K562 (cell line): ENCODE results near the gene FAM53B. TPM values are rescaled to one million over a fixed set of nuclear protein-coding genes. Genes with fewer than 3 reads are reported as not detected.
A peak's percentile ranks its signal among the peaks of the same experiment; 100 is the strongest.

ENCODE experiments used
- ARID1B ChIP-seq: fragments of 450-650 bp; IDR thresholded peaks from 2 replicates; pipeline ENCODE4 v1.6.1; 2016; ENCODE audit warnings: antibody characterized with exemption, mild to moderate bottlenecking, inconsistent platforms
- CCNT2 ChIP-seq: IDR thresholded peaks from 2 replicates; pipeline ENCODE4 v1.6.1; 2011; ENCODE audit warnings: borderline replicate concordance, low read depth, mild to moderate bottlenecking, moderate library complexity, mixed read lengths, low read length; ENCODE audit not compliant: insufficient read length; ENCODE audit errors: extremely low read depth
- CTBP1 ChIP-seq: fragments of 450-650 bp; IDR thresholded peaks from 2 replicates; pipeline ENCODE4 v1.6.1; 2016; ENCODE audit warnings: borderline replicate concordance
- DPF2 ChIP-seq: fragments of 450-650 bp; IDR thresholded peaks from 2 replicates; pipeline ENCODE4 v1.6.1; 2016
- FOXK2 ChIP-seq, 2 experiments: fragments of 450-650 bp; IDR thresholded peaks in 1 of 2; conservative IDR thresholded peaks in 1 of 2; 2 replicates each; pipeline ENCODE4 v1.6.1; 2016; ENCODE audit warnings: low read depth in 2 of 2, mild to moderate bottlenecking in 1 of 2
- KDM1A ChIP-seq, 2 experiments: fragments of 450-650 bp; IDR thresholded peaks; 2 replicates each; pipeline ENCODE4 v1.6.1; 2016; ENCODE audit warnings: mild to moderate bottlenecking in 2 of 2
- KLF16 ChIP-seq: IDR thresholded peaks from 2 replicates; pipeline ENCODE4 v1.6.1; 2016; ENCODE audit warnings: antibody characterized with exemption
- NFE2 ChIP-seq: IDR thresholded peaks from 2 replicates; pipeline ENCODE4 v1.6.1; 2014; ENCODE audit warnings: antibody characterized with exemption, low read depth
- NFIC ChIP-seq: fragments of 450-650 bp; IDR thresholded peaks from 2 replicates; pipeline ENCODE4 v1.6.1; 2017; ENCODE audit warnings: mild to moderate bottlenecking, inconsistent platforms
- NFYB ChIP-seq: IDR thresholded peaks from 2 replicates; pipeline ENCODE4 v1.6.1; 2011; ENCODE audit warnings: mild to moderate bottlenecking, moderate library complexity; ENCODE audit not compliant: insufficient read length; ENCODE audit errors: extremely low read depth
- NKRF ChIP-seq: fragments of 450-650 bp; IDR thresholded peaks from 2 replicates; pipeline ENCODE4 v1.6.1; 2016; ENCODE audit warnings: borderline replicate concordance
- REST ChIP-seq, 2 experiments: fragments of 450-650 bp; formaldehyde crosslinking in 1 of 2; IDR thresholded peaks; 2 replicates each; pipeline versions ENCODE4 v1.4.0 to v1.6.1; 2014 to 2020; ENCODE audit warnings: mild to moderate bottlenecking in 2 of 2, borderline replicate concordance in 1 of 2, low read depth in 1 of 2
- SUPT5H ChIP-seq: fragments of 450-650 bp; IDR thresholded peaks from 2 replicates; pipeline ENCODE4 v1.6.1; 2016
- TAF1 ChIP-seq: IDR thresholded peaks from 2 replicates; pipeline ENCODE4 v1.6.1; 2011; ENCODE audit warnings: mild to moderate bottlenecking, low read length, moderate library complexity; ENCODE audit not compliant: insufficient read depth, control insufficient read depth, severe bottlenecking; ENCODE audit errors: extremely low read depth
- TFAP4 ChIP-seq: sonication (generic); formaldehyde crosslinking; IDR thresholded peaks from 2 replicates; pipeline ENCODE4 v1.8.0; 2022; ENCODE audit warnings: missing genetic modification reagents, mild to moderate bottlenecking, moderate library complexity, borderline replicate concordance
- ZBTB26 ChIP-seq: fragments of 450-650 bp; formaldehyde crosslinking; IDR thresholded peaks from 2 replicates; pipeline ENCODE4 v1.4.0; 2022; ENCODE audit warnings: missing genetic modification characterization
- ZNF316 ChIP-seq: fragments of 450-650 bp; IDR thresholded peaks from 2 replicates; pipeline ENCODE4 v1.6.1; 2016
- polyA plus RNA-seq, 8 experiments: library from polyadenylated mRNA; depleted of rRNA in 4 of 8; stranded (reverse) in 5 of 8; unstranded in 3 of 8; fragments of >200 nt; fragmentation: Nextera tagmentation in 2 of 8; fragmentation: Illumina TruSeq in 1 of 8; extraction: Ambion mirVana in 2 of 8; extraction: Trizol in 1 of 8; gene quantifications; 2 replicates each; pipeline versions ENCODE4 v1.2.1 to v1.2.3, GENCODE V29; 2011 to 2014; ENCODE audit warnings: inconsistent platforms in 1 of 8, missing spikeins in 1 of 8
- total RNA-seq, 7 experiments: library from RNA; depleted of rRNA in 6 of 7; stranded (reverse); fragments of >200 nt in 6 of 7; fragmentation: Illumina TruSeq in 2 of 7; extraction: Trizol in 2 of 7; gene quantifications; 2 replicates each; pipeline versions ENCODE4 v1.2.1 to v1.2.3, GENCODE V29; 2011 to 2021; ENCODE audit warnings: low replicate concordance in 1 of 7

Gene FAM53B
- total and polyA plus RNA-seq, 9 of the 15 experiments (the other 6 are each of a cell fraction or from before 2014, with no cell fraction given), result 0.03 to 16.5 (median 5.0) TPM

DNA sequence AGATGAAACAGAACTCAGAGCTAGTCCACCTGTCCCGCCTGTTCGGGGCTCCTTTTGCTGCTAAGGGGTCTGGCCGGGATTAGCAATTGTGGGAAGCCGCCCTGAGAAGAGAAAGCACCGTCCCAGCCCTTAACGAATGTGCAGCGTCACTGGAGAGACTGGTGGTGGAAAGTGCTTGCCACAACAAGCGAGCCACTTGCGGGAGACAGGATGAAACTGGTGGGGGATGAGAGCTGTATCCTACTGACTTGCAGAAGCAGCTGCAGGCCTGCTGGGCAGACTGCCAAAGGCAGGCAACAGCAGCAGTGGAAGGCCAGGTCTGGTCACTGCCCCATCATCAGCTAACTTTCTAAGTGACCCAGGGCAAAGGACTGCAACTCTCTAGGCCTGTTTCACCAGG lies 95.4 kb downstream of the FAM53B start (continued):
- TF ChIP-seq KDM1A (IDR thresholded peaks at IDR 0.05) (peak in 1 of 2 experiments; percentile 11; a peak in 1 of 4 replicates), TAF1 (no peak), CCNT2 (no peak), NKRF (no peak), SUPT5H (no peak), REST (IDR thresholded peaks at IDR 0.05; ENCODE audit: borderline replicate concordance) (peak; percentile 81), REST (CRISPR knock-in tag; IDR thresholded peaks at IDR 0.05; ENCODE audit: low read depth) (no peak), KLF16 (0 out of 2 replicates have a peak, but pooled peaks have one; percentile 20), NFE2 (peak; percentile 89), NFIC (peak; percentile 97), DPF2 (peak; percentile 53; the same call in 1 of the 2 replicates), NFYB (no peak), ARID1B (peak; percentile 45; the same call in 1 of the 2 replicates), FOXK2 (conservative IDR thresholded peaks at IDR 0.05 in 1 of 2, IDR thresholded peaks at IDR 0.05 in 1 of 2; ENCODE audit: low read depth in 2 of 2) (peak; percentile 73 to 78; a peak in 3 of 4 replicates), ZNF316 (peak; percentile 86), CTBP1 (peak; percentile 72), TFAP4 (CRISPR knock-in tag) (peak; percentile 79; the same call in 1 of the 2 replicates), ZBTB26 (no peak)
